Stimulated activated naive CD4-positive, alpha-beta T cell (primary cell): Measurements from ENCODE around the gene PDE1A.

Experiments
- DNase-seq, 6 experiments: peaks; one replicate each; lab custom pipeline; 2025; lab: John Stamatoyannopoulos, UW

PDE1A gene

GRCh38 chr2:182426918-182427240 lies at the start of gene PDE1A:
PDE1A (minus strand) TSS chr2:182427036.
- no peak for DNase-seq

DNA sequence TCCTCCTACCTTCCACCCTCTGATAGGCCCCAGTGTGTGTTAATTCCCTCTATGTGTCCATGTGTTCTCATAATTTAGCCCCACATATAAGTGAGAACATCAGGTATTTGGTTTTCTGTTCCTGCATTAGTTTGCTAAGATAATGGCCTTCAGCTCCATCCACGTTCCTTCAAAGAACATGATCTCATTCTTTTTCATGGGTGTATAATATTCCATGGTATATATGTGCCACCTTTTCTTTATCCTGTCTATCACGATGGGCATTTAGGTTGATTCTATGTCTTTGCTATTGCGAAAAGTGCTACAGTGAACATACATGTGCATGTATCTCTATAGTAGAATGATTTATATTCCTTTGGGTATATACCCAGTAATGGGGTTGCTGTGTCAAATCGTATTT lies 46.8 kb upstream of the PDE1A start:
- DNase-seq: no peak

DNA sequence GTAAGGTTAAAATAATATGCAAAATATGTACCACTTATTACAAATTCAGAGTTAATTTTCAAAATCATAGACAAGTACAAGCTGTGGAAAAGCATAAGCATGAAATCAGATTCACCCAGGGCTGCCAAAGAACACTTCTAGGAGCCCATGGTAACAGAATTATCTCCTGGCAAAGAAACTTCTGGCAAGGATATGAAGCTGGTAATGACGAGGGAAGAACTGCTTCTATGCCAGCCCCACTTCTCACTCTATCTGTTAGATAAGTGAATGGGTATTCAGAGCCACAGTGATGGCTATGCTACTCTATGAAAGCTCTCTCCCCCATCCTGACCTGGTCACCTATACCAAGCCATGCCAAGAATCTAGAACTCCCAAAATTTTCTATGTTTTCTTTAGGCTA lies 36.9 kb upstream of the PDE1A start:
- no peak for DNase-seq

GRCh38 chr2:182456784-182457183 lies 29.9 kb upstream of the PDE1A start:
- no peak for DNase-seq

- no peak for DNase-seq
Observed at GRCh38 chr2:182452456-182452990, 25.7 kb upstream of the PDE1A start.

DNA sequence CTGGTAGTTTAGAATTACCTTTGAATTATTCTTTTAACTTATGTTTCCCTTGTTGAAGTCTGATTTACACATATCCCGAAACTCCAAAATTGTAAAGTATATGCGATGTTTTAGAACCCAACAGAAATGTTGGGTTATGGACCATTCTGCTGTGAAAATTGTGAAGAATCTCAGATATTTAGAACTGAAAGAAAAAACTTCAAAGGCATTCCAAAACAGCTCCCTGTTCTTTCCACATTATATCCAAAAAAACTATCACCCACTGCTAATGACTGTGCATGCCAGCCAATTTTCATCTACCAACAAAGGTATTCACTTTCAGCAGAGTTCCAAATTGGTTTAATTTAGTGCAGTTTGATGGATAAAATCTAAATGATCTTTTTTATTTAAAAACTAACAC lies 21.5 kb upstream of the PDE1A start:
- DNase-seq: no peak

- DNase-seq: no peak
Observed at GRCh38 chr2:182447863-182448262, 21.0 kb upstream of the PDE1A start.

DNA sequence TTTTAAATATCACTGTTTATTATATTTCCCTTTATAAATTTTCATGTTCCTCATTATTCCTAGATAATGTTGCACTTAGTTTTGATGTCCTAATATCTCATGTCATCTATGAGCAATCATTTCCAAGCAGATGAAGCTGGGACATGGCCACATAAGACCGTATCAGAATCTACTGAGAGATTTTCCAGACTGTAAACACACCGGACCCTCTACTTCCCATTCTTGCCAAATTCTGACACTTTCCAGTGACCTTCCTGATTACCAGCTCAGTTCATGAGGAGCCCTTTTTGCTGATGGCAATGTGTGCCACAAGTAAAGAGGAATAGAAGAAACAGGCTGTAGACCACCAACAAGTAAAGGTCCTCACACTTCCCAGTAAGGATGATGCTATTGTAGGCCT lies 20.3 kb upstream of the PDE1A start:
- DNase-seq: no peak

GRCh38 chr2:182446087-182446486 lies 19.3 kb upstream of the PDE1A start:
- no peak for DNase-seq

- no peak for DNase-seq
Observed at GRCh38 chr2:182445391-182445965, 18.6 kb upstream of the PDE1A start.

GRCh38 chr2:182444806-182445205 lies 18.0 kb upstream of the PDE1A start:
- no peak for DNase-seq

- DNase-seq: no peak
Observed at GRCh38 chr2:182444170-182444569, 17.3 kb upstream of the PDE1A start.

DNA sequence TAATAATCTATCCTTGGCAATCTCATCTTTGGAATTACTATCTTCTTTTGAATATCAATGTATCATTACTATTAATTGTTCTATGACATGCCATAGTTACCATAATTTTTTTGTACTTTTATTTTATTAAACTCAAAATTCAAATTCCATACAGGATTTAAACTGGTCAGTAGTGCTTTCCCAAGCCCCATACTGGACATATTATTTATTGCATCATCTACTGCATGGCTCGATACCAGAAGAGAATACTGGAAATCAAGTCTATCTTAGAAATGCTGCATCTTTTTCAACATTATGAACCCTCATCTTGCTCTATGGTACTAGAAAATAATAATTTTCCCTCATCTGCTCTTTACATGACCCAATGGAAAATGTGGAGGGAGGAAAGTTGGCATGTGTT lies 9.4 kb upstream of the PDE1A start:
- no peak for DNase-seq

- DNase-seq: no peak
Observed at GRCh38 chr2:182435754-182436153, 8.9 kb upstream of the PDE1A start.

DNA sequence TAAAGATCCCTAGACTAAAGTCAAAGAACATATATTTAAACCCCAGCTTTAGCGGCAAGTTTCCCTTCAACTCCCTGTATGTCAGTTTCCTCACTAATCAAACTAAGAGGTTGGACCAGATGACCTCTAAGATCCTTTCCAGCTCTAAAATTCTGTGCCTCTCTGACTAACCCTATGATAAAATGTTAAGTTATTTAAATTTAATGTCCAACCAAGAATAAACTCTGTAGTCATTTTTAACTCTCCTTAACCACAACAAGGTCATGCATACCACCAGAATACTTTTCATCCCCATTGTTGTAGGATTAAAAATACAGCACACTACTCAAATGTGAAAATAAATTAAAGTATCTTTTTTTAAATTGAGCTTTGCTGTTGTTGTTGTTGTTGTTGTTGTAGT lies 5.2 kb upstream of the PDE1A start:
- DNase-seq: no peak

GRCh38 chr2:182428476-182428875 lies 1.6 kb upstream of the PDE1A start:
- no peak for DNase-seq

DNA sequence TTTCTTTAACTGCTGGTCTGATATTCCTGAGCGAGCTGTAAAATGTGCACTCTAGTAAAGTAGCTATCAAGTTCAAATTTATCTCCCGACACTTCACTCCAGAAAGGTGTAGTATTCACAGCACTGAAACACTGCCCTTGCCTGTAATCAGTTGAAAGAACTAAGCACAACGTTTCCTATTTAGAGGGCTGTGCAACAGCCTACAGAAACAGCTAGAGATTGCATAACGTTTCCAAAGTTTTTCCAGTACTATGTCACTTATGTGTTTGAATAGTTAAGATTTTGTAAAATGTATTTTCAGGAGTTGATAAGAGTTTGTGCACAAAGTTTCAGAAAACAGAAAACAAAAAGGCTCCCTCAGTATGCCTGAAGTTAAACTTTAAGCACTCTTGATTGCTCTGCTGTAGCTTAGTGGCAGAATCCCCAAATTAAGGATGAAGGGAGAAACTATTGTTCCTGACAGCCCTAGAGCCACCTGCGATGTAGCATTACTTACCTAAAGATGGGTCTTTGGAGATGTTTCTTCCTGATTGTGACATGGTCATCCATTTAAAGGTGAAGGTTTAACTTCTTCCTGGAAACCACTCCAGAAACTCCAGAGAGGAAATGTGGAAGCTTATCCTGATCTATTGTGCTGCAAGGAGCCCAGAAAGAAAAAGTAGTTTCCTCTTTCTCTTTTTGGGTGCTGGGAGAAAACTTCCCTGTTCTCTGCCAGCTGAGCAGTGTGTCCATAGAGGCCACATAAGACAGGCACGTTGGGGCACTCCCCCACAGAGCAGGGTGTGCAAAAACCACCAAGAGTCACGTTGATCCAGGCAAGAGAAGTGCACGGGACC lies 536 bp downstream of the PDE1A start:
- no peak for DNase-seq

DNA sequence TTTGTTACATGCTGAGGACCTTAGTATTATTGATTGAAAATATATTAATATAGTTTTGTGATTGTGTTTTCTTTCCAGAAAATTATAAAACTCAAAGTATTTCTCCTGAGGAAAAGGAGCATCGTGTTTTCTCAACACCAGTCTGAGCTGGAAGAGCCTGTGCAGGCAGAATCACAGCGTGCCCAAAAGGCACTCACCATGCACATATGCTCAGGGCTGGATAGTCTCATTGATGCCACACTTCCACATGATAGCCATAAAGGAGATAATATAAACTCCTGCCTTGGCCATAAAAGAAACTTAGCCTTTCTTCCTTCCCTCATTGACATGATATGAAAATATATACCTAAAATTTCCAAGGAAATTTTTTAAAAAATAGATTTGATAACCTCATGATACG lies 4.0 kb downstream of the PDE1A start:
- DNase-seq: no peak

GRCh38 chr2:182420669-182421068 lies 6.2 kb downstream of the PDE1A start:
- DNase-seq: no peak

DNA sequence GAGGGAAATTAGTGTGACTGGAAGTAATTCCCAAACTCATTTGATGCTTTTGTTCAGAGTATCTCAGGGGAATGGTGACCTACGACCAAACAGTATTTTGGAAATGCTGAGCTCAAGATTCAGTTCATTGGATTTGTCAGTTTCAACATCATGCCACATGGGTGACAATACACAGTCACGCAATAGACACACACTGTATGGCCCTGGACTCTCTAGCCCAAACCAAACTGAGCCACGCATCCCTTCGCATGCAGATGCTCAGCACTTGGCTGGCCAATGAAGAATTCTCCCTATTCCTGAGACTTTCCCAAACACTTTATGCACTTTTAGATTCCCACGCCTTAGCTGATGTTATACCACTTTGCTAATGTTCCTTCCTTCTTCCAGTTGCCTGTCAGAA lies 10.0 kb downstream of the PDE1A start:
- no peak for DNase-seq

DNA sequence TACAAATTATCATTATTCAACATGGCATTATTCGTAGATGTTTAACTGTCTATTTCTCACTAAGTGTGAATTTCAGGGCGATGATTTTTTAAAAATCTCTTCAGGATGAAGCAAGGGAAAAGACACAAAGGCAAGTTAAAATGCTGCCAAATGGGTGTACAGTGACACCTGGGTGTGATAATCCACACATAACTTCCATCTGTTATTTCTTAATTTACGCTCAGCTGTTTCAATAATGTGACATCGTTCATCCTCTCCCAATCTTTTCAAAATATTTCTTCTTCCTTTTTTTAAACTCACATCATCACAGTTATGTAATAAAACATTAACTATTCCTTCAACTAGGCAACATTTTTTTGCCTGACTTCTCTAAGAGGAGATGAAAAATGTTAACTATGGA lies 10.6 kb downstream of the PDE1A start:
- DNase-seq: no peak

DNA sequence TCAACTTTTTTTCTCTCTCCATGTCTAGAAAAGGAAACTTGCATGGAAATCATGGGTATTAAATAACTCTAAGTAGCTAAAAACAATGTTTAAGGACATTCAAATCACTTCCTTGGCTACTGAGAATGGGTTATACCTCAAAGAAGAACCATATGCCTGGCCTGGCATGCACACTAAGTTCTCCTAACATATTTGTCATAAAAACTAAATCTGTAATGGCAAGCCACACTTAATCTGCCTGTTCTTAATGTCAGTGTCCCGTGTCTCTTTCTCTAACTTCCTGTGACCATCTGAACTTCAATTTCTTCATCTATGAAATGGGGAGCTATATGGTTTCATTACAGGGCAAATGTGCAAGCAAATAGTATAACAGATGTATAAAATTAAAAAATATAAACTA lies 11.1 kb downstream of the PDE1A start:
- DNase-seq: no peak

DNA sequence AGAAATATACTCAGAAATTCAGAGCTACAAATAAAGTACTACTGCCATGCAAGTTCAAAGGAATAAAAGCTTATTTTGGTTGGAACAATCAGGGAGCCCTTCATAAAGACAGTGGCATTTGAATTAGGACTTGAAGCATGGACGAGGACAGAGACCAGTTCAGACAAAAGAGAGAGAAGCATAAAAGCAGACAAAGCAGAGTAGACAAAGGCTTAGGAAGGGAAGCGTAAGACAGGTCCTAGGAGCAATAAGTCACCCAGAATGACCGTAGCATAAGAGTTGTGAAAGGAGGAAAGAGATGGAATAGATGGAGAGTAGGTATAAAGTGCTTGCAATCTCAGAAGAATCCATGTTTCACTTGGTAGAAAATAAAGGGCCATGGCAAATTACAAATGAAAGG lies 14.0 kb downstream of the PDE1A start:
- no peak for DNase-seq

- DNase-seq: no peak
Observed at GRCh38 chr2:182410120-182410519, 16.7 kb downstream of the PDE1A start.
